Muscle layer of duodenum (tissue), 2 donors: ENCODE results near the gene TFAP2A.

ENCODE experiments used
- H3K27ac ChIP-seq: one replicate; pipeline ENCODE4 v1.7.0; 2013; ENCODE audit warnings: mild to moderate bottlenecking, low read length
- H3K27me3 ChIP-seq: one replicate; pipeline ENCODE4 v1.7.0; 2013; ENCODE audit warnings: low read depth, mild to moderate bottlenecking, control low read depth, low read length
- H3K36me3 ChIP-seq, 2 donors: one replicate each; pipeline ENCODE4 v1.7.0; 2013; ENCODE audit warnings: low read length in 2 of 2, control low read depth in 1 of 2, mild to moderate bottlenecking in 1 of 2; ENCODE audit not compliant: insufficient read depth in 2 of 2, control insufficient read depth in 1 of 2
- H3K4me1 ChIP-seq, 2 donors: one replicate each; pipeline ENCODE4 v1.7.0; 2013; ENCODE audit warnings: low read length in 2 of 2, mild to moderate bottlenecking in 2 of 2, control low read depth in 1 of 2, moderate library complexity in 1 of 2; ENCODE audit not compliant: insufficient read depth in 2 of 2, control insufficient read depth in 1 of 2
- H3K4me3 ChIP-seq, 2 donors: one replicate each; pipeline ENCODE4 v1.7.0; 2013; ENCODE audit warnings: low read length in 2 of 2, low read depth in 1 of 2, mild to moderate bottlenecking in 1 of 2
- H3K9me3 ChIP-seq, 2 donors: one replicate each; pipeline ENCODE4 v1.7.0; 2013; ENCODE audit warnings: low read length in 2 of 2, control low read depth in 1 of 2, mild to moderate bottlenecking in 1 of 2; ENCODE audit not compliant: control insufficient read depth in 1 of 2
- donor health status: healthy.

TFAP2A gene

GRCh38 chr6:10446548-10446947 is 31.7 kb upstream of the TFAP2A start:
- no peaks in the 10 kb centered on the region for H3K4me1 ChIP-seq
- peaks cover 0 to 3% of the 10 kb centered on the region in 2 donors for H3K9me3 ChIP-seq
- H3K27me3 ChIP-seq: no peaks in the 10 kb centered on the region
- H3K27ac ChIP-seq: no peak overlapping the region
- H3K4me3 ChIP-seq: no peak overlapping the region
- no peaks in the 10 kb centered on the region for H3K36me3 ChIP-seq

GRCh38 chr6:10441655-10442009 is 26.8 kb upstream of the TFAP2A start:
- H3K9me3 ChIP-seq: no peaks in the 10 kb centered on the region
- no peak overlapping the region for H3K4me3 ChIP-seq
- H3K4me1 ChIP-seq: no peaks in the 10 kb centered on the region
- no peaks in the 10 kb centered on the region for H3K36me3 ChIP-seq
- no peak overlapping the region for H3K27ac ChIP-seq
- no peaks in the 10 kb centered on the region for H3K27me3 ChIP-seq

- no peak overlapping the region for H3K27ac ChIP-seq
- H3K27me3 ChIP-seq: no peaks in the 10 kb centered on the region
- no peaks in the 10 kb centered on the region for H3K36me3 ChIP-seq
- H3K9me3 ChIP-seq: no peaks in the 10 kb centered on the region
- no peak overlapping the region for H3K4me3 ChIP-seq
- H3K4me1 ChIP-seq: no peaks in the 10 kb centered on the region
These were observed 26.3 kb upstream of the TFAP2A start for GRCh38 chr6:10441004-10441654.

GRCh38 chr6:10437891-10438290 is 23.0 kb upstream of the TFAP2A start:
- no peaks in the 10 kb centered on the region for H3K27me3 ChIP-seq
- no peak overlapping the region for H3K27ac ChIP-seq

GRCh38 chr6:10434235-10434634 is 19.4 kb upstream of the TFAP2A start:
- Histone ChIP-seq H3K9me3 (no peaks in the 10 kb centered on the region), H3K36me3 (no peaks in the 10 kb centered on the region), H3K27ac (no peak overlapping the region), H3K4me1 (no peaks in the 10 kb centered on the region), H3K27me3 (no peaks in the 10 kb centered on the region), H3K4me3 (no peak overlapping the region)

More at GRCh38 chr6:10437891-10438290, 23.0 kb upstream of the TFAP2A start:
- Histone ChIP-seq H3K36me3 (no peaks in the 10 kb centered on the region), H3K4me1 (no peaks in the 10 kb centered on the region), H3K4me3 (no peak overlapping the region), H3K9me3 (no peaks in the 10 kb centered on the region)

- no peak overlapping the region for H3K27ac ChIP-seq
- H3K27me3 ChIP-seq: peaks cover 3% of the 10 kb centered on the region
- H3K36me3 ChIP-seq: no peaks in the 10 kb centered on the region
- H3K4me1 ChIP-seq: no peaks in the 10 kb centered on the region
- H3K4me3 ChIP-seq: no peak overlapping the region
- no peaks in the 10 kb centered on the region for H3K9me3 ChIP-seq
These were observed 18.4 kb upstream of the TFAP2A start for GRCh38 chr6:10433322-10433721.

GRCh38 chr6:10431423-10432164 is 16.7 kb upstream of the TFAP2A start:
- Histone ChIP-seq H3K4me3 (no peak overlapping the region), H3K4me1 (peaks cover 0 to 4% of the 10 kb centered on the region in 2 donors), H3K27me3 (peaks cover 7% of the 10 kb centered on the region), H3K36me3 (no peaks in the 10 kb centered on the region), H3K27ac (no peak overlapping the region), H3K9me3 (no peaks in the 10 kb centered on the region)

GRCh38 chr6:10429638-10430427 is 15.0 kb upstream of the TFAP2A start:
- Histone ChIP-seq H3K9me3 (no peaks in the 10 kb centered on the region), H3K4me3 (no peak overlapping the region), H3K27ac (no peak overlapping the region), H3K4me1 (peaks cover 0 to 19% of the 10 kb centered on the region in 2 donors), H3K27me3 (peaks cover 11% of the 10 kb centered on the region), H3K36me3 (no peaks in the 10 kb centered on the region)

- H3K27ac ChIP-seq: no peak overlapping the region
- H3K4me3 ChIP-seq: peak overlapping the region; percentile 65 to 67
- H3K9me3 ChIP-seq: no peaks in the 10 kb centered on the region
- H3K27me3 ChIP-seq: peaks cover 40% of the 10 kb centered on the region
- peaks cover 0 to 19% of the 10 kb centered on the region in 2 donors for H3K4me1 ChIP-seq
- no peaks in the 10 kb centered on the region for H3K36me3 ChIP-seq
These were observed 12.0 kb upstream of the TFAP2A start for GRCh38 chr6:10426781-10427279.

GRCh38 chr6:10425975-10426780 is 11.3 kb upstream of the TFAP2A start:
- Histone ChIP-seq H3K4me3 (peak overlapping the region; percentile 65 to 67), H3K4me1 (peaks cover 0 to 19% of the 10 kb centered on the region in 2 donors), H3K36me3 (no peaks in the 10 kb centered on the region), H3K27me3 (peaks cover 47% of the 10 kb centered on the region), H3K27ac (no peak overlapping the region), H3K9me3 (no peaks in the 10 kb centered on the region)
